Measurements from ENCODE around the gene HMOX2. TPM values are rescaled to one million over a fixed set of nuclear protein-coding genes. Genes with fewer than 3 reads are reported as not detected.

Gene HMOX2
- total and polyA plus RNA-seq, 2 donors from 2014 or later: 56.4 to 116 TPM

GRCh38 chr16:4433914-4434787, 42.0 kb upstream of the HMOX2 start:
- H3K4me1 ChIP-seq (ENCODE audit: control insufficient read depth in 2 of 3, insufficient read depth in 2 of 3, low read depth in 1 of 3, low read length in 3 of 3): no peaks in the 10 kb centered on the region
- H3K27ac ChIP-seq (ENCODE audit: low read depth in 2 of 2, low read length in 2 of 2): no peak overlapping the region
- FAIRE-seq (no peak), DNase-seq (no peak)
- H3K9me3 ChIP-seq (ENCODE audit: control insufficient read depth in 2 of 3, insufficient read depth in 1 of 3, low read length in 3 of 3): no peaks in the 10 kb centered on the region
- intact Hi-C loops (cut with DNase I): no loop called here
- H3K4me3 ChIP-seq (ENCODE audit: low read length in 3 of 3): no peak overlapping the region
- H3K9ac ChIP-seq (ENCODE audit: low read length in 3 of 3): no peak overlapping the region
- TF ChIP-seq, protein P1, sequence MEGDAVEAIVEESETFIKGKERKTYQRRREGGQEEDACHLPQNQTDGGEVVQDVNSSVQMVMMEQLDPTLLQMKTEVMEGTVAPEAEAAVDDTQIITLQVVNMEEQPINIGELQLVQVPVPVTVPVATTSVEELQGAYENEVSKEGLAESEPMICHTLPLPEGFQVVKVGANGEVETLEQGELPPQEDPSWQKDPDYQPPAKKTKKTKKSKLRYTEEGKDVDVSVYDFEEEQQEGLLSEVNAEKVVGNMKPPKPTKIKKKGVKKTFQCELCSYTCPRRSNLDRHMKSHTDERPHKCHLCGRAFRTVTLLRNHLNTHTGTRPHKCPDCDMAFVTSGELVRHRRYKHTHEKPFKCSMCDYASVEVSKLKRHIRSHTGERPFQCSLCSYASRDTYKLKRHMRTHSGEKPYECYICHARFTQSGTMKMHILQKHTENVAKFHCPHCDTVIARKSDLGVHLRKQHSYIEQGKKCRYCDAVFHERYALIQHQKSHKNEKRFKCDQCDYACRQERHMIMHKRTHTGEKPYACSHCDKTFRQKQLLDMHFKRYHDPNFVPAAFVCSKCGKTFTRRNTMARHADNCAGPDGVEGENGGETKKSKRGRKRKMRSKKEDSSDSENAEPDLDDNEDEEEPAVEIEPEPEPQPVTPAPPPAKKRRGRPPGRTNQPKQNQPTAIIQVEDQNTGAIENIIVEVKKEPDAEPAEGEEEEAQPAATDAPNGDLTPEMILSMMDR (IDR thresholded peaks at IDR 0.05; ENCODE audit: borderline replicate concordance, extremely low read depth, insufficient read depth): no peak
- H3K36me3 ChIP-seq (ENCODE audit: control insufficient read depth in 2 of 3, insufficient read depth in 3 of 3, low read length in 3 of 3): peaks cover 4 to 7% (median 7%) of the 10 kb centered on the region in 3 donors
- no peaks in the 10 kb centered on the region for H3K27me3 ChIP-seq (ENCODE audit: control insufficient read depth, insufficient read depth, low read length)

GRCh38 chr16:4435337-4436067, 40.7 kb upstream of the HMOX2 start:
- H3K9me3 ChIP-seq (ENCODE audit: control insufficient read depth in 2 of 3, insufficient read depth in 1 of 3, low read length in 3 of 3): no peaks in the 10 kb centered on the region
- no peaks in the 10 kb centered on the region for H3K27me3 ChIP-seq (ENCODE audit: control insufficient read depth, insufficient read depth, low read length)
- no peaks in the 10 kb centered on the region for H3K4me1 ChIP-seq (ENCODE audit: control insufficient read depth in 2 of 3, insufficient read depth in 2 of 3, low read depth in 1 of 3, low read length in 3 of 3)
- intact Hi-C loops (cut with DNase I): no loop called here
- no peak overlapping the region for H3K27ac ChIP-seq (ENCODE audit: low read depth in 2 of 2, low read length in 2 of 2)
- peaks cover 4 to 11% (median 7%) of the 10 kb centered on the region in 3 donors for H3K36me3 ChIP-seq (ENCODE audit: control insufficient read depth in 2 of 3, insufficient read depth in 3 of 3, low read length in 3 of 3)
- FAIRE-seq (no peak), DNase-seq (no peak)
- no peak overlapping the region for H3K9ac ChIP-seq (ENCODE audit: low read length in 3 of 3)
- TF ChIP-seq, protein P1 (IDR thresholded peaks at IDR 0.05; ENCODE audit: borderline replicate concordance, extremely low read depth, insufficient read depth): no peak
- H3K4me3 ChIP-seq (ENCODE audit: low read length in 3 of 3): no peak overlapping the region

- no peak overlapping the region for H3K27ac ChIP-seq (ENCODE audit: low read depth in 2 of 2, low read length in 2 of 2)
- intact Hi-C loops (cut with DNase I): no loop called here
- no peak overlapping the region for H3K9ac ChIP-seq (ENCODE audit: low read length in 3 of 3)
- TF ChIP-seq, protein P1 (IDR thresholded peaks at IDR 0.05; ENCODE audit: borderline replicate concordance, extremely low read depth, insufficient read depth): no peak
- no peaks in the 10 kb centered on the region for H3K9me3 ChIP-seq (ENCODE audit: control insufficient read depth in 2 of 3, insufficient read depth in 1 of 3, low read length in 3 of 3)
- no peak overlapping the region for H3K4me3 ChIP-seq (ENCODE audit: low read length in 3 of 3)
- H3K27me3 ChIP-seq (ENCODE audit: control insufficient read depth, insufficient read depth, low read length): no peaks in the 10 kb centered on the region
- H3K36me3 ChIP-seq (ENCODE audit: control insufficient read depth in 2 of 3, insufficient read depth in 3 of 3, low read length in 3 of 3): peaks cover 12 to 24% (median 23%) of the 10 kb centered on the region in 3 donors
- FAIRE-seq (no peak), DNase-seq (no peak)
- H3K4me1 ChIP-seq (ENCODE audit: control insufficient read depth in 2 of 3, insufficient read depth in 2 of 3, low read depth in 1 of 3, low read length in 3 of 3): no peaks in the 10 kb centered on the region
Measured at GRCh38 chr16:4437366-4437765, 38.8 kb upstream of the HMOX2 start.

Data from kidney (tissue), 14 donors.